Activated CD4-positive, alpha-beta T cell treated with anti-CD3 and anti-CD28 coated beads, Interleukin-10, Interleukin-2, amounts not matched to agents 100 ng/mL and 50 ng/mL, durations not matched to agents 16 hours and 8 hours (primary cell): Measurements from ENCODE around the gene FAAP20.

Experiments
- DNase-seq: peaks from one replicate; pipeline ENCODE4 v3.0.0-alpha.2; 2020

The FAAP20 gene

DNA sequence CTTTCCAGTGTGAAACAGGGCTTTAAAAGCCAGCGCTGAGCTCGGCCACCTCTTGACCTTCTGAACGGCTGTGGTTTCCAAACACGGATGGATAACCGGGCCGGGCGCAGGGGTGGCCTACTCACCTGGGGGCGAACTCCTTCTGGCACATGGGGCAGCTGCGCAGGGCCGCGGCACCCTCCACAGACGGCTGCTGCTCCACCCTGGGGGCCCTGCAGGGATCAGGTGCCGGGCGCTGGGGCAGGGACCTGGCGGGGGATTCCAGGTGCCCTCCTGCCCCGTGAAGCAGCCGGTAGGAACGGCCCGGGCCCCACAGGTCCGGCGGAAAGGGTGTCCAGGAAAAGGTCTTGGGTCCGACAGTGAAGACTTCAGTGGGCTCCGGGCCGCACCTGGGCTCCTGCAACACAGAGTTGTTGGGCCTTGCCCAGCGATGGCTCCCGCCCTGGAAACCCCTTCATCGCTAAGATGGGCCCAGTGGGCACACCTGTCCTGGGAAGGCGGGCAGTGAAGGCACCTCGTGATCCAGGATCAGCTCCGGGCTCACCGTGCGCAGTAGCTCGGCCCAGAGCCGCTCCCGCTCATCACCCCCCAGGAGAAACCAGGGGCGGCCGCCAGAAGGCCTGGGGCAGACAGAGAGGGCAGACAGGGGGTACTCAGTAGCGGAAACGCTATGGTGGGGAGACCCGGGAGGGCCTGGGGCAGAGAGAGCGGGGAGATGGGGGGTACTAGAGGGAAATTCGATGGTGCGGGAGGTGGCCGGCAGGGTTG lies 874 bp downstream of the FAAP20 start:
- no peak for DNase-seq

DNA sequence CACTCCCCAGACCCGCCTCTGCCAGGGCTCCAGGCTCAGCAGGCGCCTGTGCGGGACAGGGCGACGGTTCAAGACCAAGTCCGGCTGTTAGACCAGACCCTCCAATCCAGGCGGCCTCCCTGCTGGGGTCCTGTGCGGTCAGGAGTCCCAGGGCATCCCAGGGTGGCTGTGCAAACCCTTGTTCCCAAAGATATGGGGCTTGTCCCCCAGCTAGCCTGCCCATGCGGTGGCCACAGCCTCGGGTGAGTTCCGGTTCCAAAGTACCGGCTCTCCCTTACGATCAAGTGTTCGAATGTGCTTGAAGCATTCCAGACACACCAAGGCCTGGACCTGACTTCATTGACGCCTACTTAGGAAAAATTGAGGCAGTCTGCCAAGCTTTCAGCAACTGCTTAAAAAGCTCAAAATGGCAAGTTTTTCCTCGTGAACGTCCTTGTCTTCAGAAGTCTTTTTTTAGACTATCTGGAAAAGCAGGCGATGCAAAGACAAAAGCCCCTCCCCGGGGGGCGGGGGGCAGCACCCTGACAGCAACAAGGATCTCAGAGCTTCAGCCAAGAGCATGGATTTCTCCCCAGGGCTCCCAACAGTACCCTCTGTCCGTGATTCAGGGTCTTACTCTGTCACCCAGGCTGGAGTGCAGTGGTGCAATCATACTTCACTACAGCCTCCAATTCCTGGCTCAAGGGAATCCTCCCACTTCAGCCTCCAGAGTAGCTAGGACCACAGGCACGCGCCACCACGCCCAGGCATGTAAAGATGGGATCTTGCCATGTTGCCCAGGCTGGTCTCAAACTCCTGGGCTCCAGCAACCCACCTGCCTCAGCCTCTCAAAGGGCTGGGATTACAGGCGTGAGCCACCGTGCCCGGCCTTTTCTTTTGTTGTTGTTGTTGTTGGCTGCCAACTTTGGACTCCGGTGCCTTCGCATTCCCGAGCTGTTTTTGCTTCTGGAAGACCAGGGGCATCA lies 2.3 kb downstream of the FAAP20 start:
- no peak for DNase-seq

DNA sequence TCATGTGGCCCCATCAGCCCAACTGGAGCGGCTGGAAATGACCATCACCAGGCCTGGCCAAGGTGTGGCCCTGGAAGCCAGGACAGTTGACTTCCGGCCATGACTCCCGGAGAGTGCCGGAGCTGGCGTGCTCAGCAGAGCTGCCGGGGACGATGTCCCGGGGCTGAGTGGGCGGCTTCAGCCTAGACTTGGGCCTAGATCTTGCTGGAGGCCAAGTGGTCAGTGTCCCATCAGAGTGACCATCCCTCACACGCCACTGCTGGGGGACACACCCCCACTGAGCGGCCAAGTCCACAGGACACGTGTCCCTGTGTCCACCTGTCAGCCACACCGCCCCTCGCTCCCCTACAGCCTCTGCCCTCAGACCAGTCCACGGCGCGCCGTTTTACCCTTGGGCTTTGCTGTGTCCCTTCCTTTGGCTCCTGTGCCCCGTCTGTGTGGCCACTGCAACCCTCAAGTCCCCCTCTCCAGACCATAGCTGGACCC lies 4.0 kb downstream of the FAAP20 start:
- no peak for DNase-seq

DNA sequence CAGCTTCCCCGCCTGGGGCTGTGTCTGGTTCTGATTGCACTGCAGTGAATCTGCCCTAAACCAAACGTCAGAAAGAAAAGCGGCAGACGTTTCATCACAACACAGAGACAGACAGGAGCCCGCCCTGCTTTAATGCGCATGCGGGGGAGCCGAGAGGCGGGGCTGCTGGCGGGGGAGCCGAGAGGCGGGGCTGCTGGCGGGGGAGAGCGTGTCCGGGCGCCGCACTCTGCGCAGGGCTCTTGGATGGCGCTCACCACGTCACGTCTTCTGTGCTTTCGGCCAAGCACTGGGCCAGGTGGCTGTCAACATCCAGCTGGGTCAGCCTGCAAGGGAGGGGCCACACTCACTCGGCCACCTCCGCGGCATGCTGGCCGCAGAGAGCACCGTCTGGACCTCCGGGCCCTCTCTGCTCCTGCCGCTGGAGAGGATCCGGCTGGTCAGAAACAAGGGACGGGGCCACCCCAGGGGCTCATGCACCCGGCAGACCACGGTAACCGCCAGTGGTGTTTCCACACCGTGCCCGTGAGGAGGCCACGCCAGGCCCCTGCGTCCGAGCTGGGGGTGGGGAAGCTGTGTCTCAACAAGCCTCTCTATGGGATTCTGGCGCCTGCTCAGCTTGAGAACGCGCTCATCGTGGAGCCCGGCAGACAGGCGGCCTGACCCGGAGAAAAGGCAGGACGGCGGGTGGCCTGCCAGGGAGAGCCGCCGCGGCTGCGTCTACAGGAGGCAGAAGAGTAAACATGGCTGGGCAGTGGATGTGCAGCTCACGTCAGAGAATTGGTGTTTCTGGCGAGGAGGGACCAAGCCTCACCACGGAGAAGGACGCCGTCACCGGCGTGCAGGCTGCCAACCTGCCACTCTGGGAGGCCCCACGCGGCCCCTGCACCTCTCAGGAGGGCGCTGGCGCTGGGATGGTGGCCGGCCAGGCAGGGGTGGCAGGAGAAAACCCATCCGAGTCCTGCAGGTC lies 4.8 kb downstream of the FAAP20 start:
- peak; percentile 94 for DNase-seq

DNA sequence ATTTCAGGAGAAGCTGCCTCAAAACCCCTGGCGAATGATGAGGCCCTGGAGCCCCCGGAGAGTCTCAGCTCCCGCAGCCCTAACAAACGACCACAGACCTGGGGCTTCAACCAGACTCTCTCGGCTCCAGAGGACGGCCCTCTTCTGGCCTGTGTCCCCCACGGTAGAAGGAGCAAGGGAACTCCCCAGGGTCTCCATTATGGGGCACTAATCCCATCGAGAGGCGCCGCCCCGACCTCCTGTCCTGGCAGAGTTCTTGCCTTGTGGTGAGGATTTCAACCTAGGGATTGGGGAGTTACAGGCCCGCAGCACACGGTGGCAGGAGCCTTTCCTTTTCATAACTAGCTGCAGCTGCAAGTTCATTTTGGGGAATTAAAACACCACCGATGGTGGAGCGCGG lies 6.2 kb downstream of the FAAP20 start:
- DNase-seq = no peak

DNA sequence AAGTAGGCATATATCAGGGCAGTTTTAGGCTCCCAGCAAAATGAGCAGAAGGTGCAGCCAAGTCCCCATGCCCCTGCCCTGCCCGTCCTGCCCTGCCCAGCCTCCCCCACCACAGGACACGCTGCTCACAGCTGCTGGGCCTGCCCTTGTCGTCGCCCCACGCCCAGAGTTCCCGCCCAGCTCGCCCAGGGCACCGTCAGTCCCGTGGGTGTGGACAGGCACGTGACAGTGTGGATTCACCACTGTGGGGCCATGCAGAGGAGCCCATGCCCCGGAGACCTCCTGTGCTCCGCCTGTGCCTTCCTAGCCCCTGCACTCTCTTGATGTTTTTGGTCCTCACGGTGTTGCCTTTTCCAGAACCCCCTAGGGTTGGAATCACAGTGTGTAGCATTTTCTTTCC lies 7.0 kb downstream of the FAAP20 start:
- no peak for DNase-seq

DNA sequence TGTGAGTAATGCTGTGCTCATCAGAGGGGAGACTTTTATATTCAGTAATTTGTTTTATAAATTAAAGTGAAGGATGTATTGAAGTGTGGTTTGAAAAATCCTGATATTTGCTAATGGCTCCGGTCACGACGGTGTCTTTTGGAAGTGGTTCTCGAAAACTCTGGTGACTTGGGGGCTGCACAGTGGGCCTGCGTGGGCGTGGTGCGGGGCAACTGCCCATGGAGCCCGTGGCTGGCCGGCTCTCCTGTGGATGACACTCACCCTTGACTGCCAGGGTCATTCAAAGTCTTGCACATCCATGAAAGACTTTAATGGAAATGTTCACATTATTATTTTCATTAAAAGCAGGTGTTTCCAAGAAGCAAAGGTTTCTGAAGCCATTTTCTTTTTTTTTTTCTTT lies 7.7 kb downstream of the FAAP20 start:
- no peak for DNase-seq

DNA sequence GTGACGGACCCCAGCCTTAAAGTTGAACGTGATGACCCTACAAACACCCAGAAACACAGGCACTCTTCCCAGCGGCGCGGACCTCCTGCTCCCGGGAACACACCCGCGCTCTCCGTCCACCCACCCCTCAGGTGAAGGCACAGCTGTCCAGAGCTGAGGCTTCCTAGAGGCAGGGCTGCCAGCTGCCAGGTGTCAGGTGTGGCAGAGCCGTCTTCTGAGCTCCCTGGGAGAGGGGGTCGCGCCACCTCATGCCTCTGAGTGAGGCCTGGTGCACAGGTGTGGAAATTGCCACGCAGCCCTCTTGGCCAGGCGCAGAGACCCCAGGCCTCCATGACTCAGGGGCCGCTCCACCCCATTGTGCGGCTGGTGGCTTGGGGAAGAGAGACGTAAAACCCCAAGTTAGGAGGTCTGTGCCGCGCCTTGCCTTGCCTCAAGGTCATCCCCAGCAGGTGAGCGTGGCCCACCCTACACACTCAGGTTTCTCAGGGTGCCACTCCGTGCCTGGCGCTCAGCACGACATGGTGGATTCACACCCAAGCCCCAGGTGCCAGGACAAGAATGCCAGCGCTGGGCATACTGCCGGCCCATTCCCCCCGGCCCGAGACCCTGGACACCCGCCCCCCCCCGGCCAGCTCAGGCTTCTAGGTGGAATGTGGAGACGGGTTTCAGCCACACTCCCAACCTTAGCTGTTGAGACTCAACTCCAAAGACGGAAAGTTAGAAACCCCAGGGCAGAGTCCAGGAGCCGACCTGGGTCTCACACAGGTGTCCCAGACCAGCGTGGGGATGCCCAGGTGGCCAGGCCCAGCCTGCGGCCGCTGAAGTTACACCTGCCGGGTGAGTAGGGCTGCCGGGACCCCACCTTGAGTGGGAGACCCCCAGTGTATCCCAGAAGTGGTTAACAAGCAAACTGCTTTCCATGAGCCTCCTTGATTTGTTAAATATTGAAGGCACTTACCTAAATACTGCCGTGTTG lies 8.4 kb downstream of the FAAP20 start:
- no peak for DNase-seq

DNA sequence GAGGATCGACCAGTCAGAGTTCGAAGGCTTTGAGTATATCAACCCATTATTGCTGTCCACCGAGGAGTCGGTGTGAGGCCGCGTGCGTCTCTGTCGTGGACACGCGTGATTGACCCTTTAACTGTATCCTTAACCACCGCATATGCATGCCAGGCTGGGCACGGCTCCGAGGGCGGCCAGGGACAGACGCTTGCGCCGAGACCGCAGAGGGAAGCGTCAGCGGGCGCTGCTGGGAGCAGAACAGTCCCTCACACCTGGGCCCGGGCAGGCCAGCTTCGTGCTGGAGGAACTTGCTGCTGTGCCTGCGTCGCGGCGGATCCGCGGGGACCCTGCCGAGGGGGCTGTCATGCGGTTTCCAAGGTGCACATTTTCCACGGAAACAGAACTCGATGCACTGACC lies 9.6 kb downstream of the FAAP20 start:
- no peak for DNase-seq

DNA sequence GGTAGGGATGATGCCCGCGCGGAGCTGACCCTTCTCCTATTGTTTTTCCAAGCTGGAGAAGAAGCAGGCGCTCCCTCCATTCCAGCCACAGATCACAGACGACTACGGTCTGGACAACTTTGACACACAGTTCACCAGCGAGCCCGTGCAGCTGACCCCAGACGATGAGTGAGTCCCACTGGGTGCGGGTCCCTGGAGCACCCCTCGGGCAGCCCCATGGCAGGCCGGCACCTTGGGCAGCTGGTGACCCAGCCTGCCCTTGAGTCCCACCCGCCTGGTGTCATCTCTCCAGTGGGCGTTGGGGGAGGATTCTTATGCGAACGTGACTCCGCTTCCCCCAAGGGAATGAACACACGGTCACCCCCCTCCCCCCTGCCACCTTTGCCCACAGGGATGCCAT lies 10.0 kb downstream of the FAAP20 start:
- DNase-seq = no peak

DNA sequence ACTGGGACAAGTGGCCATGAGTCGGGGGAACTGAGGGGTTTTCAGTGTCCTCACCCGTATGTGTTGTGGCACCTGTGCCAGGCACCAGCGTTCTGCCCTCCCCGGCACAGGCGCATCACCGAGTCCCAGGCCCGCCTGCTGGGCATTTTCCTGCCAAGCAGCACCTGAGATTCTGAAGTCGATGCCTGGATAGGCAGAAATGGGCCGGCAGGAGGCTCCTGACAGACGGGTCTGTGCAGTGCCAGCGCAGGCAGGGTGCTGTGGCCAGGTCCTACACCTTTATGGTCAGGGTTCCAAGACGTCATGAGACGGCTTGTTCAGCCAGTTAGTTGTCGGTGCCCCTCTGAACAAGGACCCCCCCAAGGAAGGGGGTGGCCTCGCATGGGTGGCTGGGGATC lies 10.6 kb downstream of the FAAP20 start:
- DNase-seq = no peak

DNA sequence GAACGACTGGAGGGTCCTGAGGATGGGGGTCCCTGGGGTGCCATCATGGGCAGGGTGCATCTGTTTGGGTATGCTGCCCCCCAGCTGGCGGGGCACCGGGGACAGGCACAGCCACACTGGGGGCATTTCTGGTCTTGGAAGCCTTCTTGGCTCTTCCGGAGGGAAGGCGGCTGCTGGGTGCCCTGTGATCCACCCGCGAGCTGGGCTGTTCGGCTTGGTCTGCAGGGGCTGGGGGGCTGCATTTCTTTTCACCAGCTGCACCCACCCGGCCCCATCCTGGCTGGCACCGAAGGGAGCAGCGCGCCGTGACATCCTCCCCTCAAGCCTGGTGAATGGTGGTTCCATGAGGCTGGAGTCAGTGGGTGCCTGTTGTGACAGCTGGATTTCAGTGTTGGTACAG lies 12.2 kb downstream of the FAAP20 start:
- DNase-seq = no peak

DNA sequence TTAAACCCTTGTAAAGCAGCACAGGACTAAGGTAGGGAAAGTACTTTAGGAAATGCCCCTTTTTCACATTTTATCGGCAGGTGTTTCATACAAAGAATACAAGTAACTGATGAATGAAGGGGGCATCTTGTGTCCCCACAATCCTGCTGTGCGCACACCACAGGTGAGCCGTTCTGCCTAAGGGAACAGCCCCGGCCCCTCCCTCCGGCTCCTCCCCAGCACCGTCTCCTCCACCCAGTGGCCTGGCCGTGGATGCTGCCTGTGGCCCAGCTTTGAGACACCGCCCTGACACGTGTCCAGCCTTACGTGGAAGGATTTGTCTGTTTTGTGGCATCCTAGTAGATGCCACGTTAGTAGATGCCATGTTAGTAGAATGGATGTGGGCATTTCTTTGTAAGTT lies 12.8 kb downstream of the FAAP20 start:
- no peak for DNase-seq

DNA sequence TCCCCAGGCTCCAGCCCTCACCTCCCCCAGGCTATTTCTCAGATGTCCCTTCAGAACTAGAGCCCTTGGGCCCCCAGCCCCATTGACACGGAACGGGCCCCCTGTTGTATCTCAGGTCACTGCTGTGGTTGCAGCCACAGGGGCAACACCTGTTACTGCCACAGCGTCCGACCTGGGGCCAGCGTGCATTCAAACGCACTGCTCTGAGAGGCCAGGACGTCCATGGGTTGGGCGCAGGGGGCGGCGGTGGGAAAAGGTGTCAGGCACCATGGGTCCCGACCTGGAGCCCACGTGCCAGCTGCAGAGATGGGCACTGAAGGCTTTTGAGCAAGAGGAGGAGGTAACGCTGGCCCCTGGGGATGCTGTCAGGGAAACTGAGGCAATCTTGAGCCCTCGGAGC lies 13.3 kb downstream of the FAAP20 start:
- DNase-seq = no peak

DNA sequence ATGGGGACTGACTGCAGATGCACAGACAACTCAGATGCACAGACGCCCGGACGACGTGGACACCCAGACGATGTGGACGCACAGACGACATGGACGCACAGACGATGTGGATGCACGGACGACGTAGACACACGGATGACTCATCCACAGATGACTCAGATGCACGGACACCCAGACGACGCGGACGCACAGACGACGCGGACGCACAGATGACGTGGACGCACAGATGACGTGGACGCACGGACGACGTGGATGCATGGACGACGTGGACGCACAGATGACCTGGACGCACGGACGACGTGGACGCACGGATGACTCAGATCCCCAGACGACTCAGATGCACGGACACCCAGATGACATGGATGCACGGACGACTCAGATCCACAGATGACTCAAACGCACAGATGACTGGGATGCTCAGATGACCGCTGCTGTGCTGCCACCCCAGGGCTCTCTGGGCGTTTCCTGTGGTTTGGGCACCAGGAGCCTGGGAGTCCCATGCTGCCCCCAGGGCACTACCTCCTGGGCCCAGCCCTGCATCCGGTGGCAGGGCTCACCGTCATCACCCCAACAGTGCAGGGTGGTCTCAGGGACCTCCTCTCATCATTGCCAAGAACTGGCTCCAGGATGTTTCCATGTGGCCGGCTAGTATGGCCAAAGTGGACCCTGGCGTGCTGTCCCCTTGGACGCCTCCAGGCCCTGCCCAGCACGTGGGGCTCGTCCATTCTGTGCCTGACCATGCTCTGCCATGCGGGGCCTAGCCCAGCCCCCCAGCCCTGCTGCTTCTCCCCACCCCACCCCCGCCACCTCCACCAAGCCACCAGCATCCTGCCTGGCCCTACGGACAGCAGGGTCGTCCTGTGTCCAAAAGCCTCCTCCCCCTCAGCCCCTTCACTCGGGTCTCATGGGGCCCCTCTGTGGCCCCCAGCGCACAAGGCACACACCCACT lies 14.0 kb downstream of the FAAP20 start:
- DNase-seq = no peak

DNA sequence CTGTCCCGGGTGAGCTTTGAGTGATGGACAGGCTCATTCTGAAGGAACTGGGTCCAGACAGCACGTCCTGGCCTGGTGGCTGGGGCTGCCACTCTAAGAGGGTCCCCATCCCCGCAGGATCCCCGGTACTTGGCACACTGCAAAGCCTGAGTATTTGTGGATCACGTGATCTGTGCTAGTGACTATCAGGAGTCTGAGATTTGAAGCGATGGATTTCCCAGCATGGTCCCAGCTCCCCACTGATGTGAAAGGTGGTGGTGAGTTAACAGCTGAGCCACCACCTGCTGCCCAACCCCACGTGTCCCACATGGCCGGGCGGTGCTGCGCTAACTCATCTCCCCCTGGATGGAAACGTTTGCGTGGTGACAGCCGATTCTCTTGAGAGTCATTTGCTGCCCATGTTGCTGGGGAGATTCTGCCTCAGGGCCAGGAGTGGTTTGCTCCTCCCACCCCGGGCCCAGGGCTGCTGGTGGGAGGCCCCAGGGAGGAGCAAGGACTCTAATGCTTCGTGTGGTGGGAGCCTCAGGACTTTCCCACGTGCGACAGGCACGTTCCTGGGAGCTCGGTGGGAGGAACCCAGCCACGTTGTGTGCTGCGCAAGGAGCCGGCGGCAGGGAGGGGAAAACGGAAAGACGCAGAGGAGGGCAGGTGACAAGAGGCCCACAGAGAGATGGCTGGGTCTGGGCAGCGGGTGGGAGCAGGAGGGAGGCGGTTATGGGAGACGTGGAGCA lies 15.1 kb downstream of the FAAP20 start:
- DNase-seq = no peak

DNA sequence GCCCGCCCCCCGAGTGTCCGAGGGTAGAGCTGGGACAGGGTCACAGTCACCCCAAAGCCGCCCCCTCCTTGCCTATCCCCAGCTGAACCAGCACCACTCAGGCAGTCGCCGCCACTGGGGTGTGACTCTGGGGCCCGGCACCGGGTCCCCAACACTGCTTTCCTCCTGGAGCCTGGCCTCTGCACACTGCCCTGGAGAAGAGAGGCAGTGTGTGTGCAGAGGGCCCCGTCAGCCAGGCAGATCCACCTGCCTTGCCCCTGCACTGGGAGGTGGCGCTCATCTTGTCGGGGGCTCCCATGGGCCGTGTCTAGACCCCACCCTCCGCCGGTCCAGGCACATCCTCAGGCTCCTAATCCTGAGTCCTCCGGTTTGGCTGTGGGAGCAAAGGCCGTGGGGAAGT lies 15.7 kb downstream of the FAAP20 start:
- no peak for DNase-seq

DNA sequence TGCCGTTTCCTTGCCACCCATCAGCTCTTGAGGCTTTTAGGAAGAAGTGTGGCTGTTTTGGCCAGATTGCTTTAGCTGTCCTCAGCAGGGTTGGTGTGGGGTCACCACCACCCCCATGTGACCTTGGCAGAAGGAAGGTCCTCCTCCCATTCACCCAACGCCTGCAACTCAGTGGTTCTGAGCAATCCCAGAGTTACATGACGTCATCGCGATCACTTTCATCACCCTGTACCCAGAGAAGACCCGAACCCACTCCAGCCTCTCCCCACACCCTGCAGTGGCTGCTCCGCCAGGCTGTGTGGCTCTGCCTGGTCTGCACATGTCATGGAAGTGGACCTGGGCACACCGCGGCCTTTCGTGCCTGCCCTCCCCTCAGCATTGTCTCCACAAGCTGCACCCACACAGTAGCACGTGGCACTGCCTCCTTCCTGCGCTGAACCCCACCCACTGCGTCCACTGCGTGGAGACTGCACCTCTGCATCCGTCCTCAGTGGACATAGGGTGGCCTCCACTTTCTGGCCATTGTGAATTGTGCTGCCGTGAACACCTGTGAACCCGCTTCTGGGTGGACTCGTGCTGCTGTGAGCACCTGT lies 16.5 kb downstream of the FAAP20 start:
- DNase-seq = no peak

DNA sequence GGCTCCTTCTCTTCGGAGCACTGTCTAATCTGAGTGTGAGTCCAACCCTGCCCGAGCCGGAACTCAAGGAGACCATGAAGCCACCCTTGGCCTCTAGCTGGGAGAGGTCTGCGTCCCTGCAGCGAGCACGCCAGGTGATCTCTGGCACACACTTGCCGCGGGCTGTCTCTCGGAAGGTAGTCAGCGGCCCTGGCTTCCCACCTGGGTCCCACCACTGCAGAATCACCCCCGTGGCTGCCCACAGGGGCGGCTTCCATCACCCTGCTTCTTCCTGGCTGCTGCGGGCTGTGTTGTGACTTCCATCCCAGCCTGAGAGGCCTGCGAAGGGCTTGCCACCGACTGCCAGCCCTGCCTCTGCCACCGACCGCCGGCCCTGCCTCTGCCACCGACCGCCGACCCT lies 17.0 kb downstream of the FAAP20 start:
- no peak for DNase-seq
